ENCODE measurements around the gene EIF4EBP3. TPM values are rescaled to one million over a fixed set of nuclear protein-coding genes. Genes with fewer than 3 reads are reported as not detected.

The EIF4EBP3 gene
- total RNA-seq, result 10 to 100 TPM; 19.2 to 46.1 (median 30.3) TPM

DNA sequence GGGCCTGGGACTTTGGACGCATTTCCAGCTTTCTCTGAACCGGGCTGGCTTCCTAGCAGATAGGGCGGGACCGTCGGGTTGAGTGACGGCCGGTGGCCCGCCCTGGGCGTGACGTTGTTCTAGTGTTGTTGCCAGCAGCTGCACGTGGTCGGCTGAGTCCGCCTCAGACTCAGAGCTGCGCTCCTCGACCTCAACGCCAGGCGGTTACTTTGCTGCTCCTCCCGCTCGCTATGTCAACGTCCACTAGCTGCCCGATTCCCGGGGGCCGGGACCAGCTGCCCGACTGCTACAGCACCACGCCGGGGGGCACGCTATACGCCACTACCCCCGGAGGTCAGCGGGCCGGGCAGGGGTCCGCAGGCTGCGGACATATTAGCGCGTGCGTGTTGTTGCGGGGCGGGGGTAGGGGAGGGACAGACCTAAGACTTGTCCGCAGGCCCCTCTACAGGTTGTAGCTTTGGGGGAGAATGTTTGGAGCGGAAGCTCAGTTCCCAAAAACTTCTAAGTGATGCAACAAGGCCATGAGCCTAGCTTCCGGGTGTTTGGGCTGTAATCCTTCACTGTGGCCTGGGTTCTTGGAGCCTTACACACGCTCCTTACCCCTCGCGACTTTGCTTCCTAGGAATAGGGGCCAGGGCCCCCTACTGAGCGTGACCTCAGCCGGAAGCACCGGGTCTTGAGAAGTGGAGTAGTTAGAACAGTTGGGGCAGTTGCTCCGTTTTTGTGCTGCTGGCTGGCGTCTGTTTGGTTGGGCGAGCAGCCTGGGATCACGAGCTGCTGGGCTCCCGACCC lies at the start of gene EIF4EBP3:
EIF4EBP3 (plus strand) TSS at position 155 of the 792 bp plus-strand sequence; CDS start at position 231, 76 bp downstream.
- 0% methylated on average over 33 of the region's 52 CpGs for WGBS
- Histone ChIP-seq H3K27me3 (no peaks in the 10 kb centered on the region), H3K4me1 (peaks cover 39% of the 10 kb centered on the region), H3K4me3 (peak within 1 kb of the TSS; percentile 60), H3K27ac (peak within 1 kb of the TSS; percentile 97), H3K9me3 (no peaks in the 10 kb centered on the region), H3K36me3 (peaks cover 51% of the 10 kb centered on the region)
- DNase-seq (ENCODE audit: low spot score in 2 of 2), result peak; percentile 98 to 99
- TF ChIP-seq POLR2AphosphoS5 (IDR thresholded peaks at IDR 0.05), result peak; percentile 33 to 90 (median 89)
- peak; percentile 76 to 84 for TF ChIP-seq CTCF (IDR thresholded peaks at IDR 0.05)
- TF ChIP-seq POLR2A (IDR thresholded peaks at IDR 0.05), result peak; percentile 46 to 83
- no peak for TF ChIP-seq EP300 (IDR thresholded peaks at IDR 0.05)

GRCh38 chr5:140497897-140498296 lies 49.6 kb upstream of the EIF4EBP3 start:
- Histone ChIP-seq H3K27me3 (no peaks in the 10 kb centered on the region), H3K36me3 (peaks cover 30% of the 10 kb centered on the region), H3K27ac (no peak overlapping the region), H3K4me3 (no peak overlapping the region), H3K4me1 (no peaks in the 10 kb centered on the region), H3K9me3 (no peaks in the 10 kb centered on the region)
- no peak for TF ChIP-seq CTCF (IDR thresholded peaks at IDR 0.05)
- no peak for TF ChIP-seq POLR2AphosphoS5 (IDR thresholded peaks at IDR 0.05)
- TF ChIP-seq EP300 (IDR thresholded peaks at IDR 0.05), result no peak
- TF ChIP-seq POLR2A (IDR thresholded peaks at IDR 0.05), result no peak
- DNase-seq (ENCODE audit: low spot score in 2 of 2), result no peak

- WGBS, result 72% methylated on average over 1 of the region's 1 CpG
- no peak overlapping the region for H3K4me3 ChIP-seq
- no peaks in the 10 kb centered on the region for H3K27me3 ChIP-seq
- no peak overlapping the region for H3K27ac ChIP-seq
- H3K36me3 ChIP-seq, result peaks cover 25% of the 10 kb centered on the region
- TF ChIP-seq EP300 (IDR thresholded peaks at IDR 0.05), result no peak
- no peak for TF ChIP-seq POLR2A (IDR thresholded peaks at IDR 0.05)
- TF ChIP-seq POLR2AphosphoS5 (IDR thresholded peaks at IDR 0.05), result no peak
- no peak for TF ChIP-seq CTCF (IDR thresholded peaks at IDR 0.05)
- no peak for DNase-seq (ENCODE audit: low spot score in 2 of 2)
- no peaks in the 10 kb centered on the region for H3K9me3 ChIP-seq
- no peaks in the 10 kb centered on the region for H3K4me1 ChIP-seq
Measured at GRCh38 chr5:140498591-140498990, 48.9 kb upstream of the EIF4EBP3 start.

- H3K27ac ChIP-seq, result no peak overlapping the region
- no peak for TF ChIP-seq POLR2A (IDR thresholded peaks at IDR 0.05)
- TF ChIP-seq EP300 (IDR thresholded peaks at IDR 0.05), result no peak
- TF ChIP-seq POLR2AphosphoS5 (IDR thresholded peaks at IDR 0.05), result no peak
- TF ChIP-seq CTCF (IDR thresholded peaks at IDR 0.05), result no peak
- DNase-seq (ENCODE audit: low spot score in 2 of 2), result no peak
- no peaks in the 10 kb centered on the region for H3K27me3 ChIP-seq
- no peak overlapping the region for H3K4me3 ChIP-seq
- H3K9me3 ChIP-seq, result no peaks in the 10 kb centered on the region
- peaks cover 44% of the 10 kb centered on the region for H3K36me3 ChIP-seq
- H3K4me1 ChIP-seq, result no peaks in the 10 kb centered on the region
- 92% methylated on average over 2 of the region's 2 CpGs for WGBS
Measured at GRCh38 chr5:140502834-140503233, 44.6 kb upstream of the EIF4EBP3 start.

DNA sequence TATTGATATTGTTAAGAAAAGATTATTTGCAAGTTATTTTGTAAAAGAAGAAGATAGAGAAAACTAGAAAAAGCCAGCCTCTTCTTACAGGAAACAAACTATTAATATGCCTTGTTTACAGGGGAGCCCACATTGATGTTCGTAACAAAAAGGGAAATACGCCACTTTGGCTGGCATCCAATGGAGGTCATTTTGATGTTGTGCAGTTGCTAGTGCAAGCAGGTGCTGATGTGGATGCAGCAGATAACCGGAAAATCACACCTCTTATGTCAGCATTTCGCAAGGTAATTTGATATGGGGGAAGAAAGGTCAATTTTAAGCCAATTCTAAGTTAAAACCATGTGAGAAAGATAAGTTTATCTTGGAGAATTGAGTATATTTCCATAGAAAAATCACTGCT lies 37.6 kb upstream of the EIF4EBP3 start:
- no peak for DNase-seq (ENCODE audit: low spot score in 2 of 2)
- H3K4me1 ChIP-seq, result no peaks in the 10 kb centered on the region
- H3K27me3 ChIP-seq, result no peaks in the 10 kb centered on the region
- 83% methylated on average over 4 of the region's 4 CpGs for WGBS
- H3K27ac ChIP-seq, result no peak overlapping the region
- no peak overlapping the region for H3K4me3 ChIP-seq
- TF ChIP-seq EP300 (IDR thresholded peaks at IDR 0.05), result no peak
- no peak for TF ChIP-seq POLR2AphosphoS5 (IDR thresholded peaks at IDR 0.05)
- no peak for TF ChIP-seq POLR2A (IDR thresholded peaks at IDR 0.05)
- TF ChIP-seq CTCF (IDR thresholded peaks at IDR 0.05), result no peak
- peaks cover 82% of the 10 kb centered on the region for H3K36me3 ChIP-seq
- no peaks in the 10 kb centered on the region for H3K9me3 ChIP-seq
